Measurements from ENCODE around the gene CHST12. TPM values are rescaled to one million over a fixed set of nuclear protein-coding genes. Genes with fewer than 3 reads are reported as not detected.
"Not testable (repeated sequence)": the region's sequence is repeated elsewhere in the genome, so short reads cannot be mapped to it uniquely, and the experiment has no call there.

The CHST12 gene
- total and polyA plus RNA-seq, 2 donors, result 3.6 to 29.6 TPM

DNA sequence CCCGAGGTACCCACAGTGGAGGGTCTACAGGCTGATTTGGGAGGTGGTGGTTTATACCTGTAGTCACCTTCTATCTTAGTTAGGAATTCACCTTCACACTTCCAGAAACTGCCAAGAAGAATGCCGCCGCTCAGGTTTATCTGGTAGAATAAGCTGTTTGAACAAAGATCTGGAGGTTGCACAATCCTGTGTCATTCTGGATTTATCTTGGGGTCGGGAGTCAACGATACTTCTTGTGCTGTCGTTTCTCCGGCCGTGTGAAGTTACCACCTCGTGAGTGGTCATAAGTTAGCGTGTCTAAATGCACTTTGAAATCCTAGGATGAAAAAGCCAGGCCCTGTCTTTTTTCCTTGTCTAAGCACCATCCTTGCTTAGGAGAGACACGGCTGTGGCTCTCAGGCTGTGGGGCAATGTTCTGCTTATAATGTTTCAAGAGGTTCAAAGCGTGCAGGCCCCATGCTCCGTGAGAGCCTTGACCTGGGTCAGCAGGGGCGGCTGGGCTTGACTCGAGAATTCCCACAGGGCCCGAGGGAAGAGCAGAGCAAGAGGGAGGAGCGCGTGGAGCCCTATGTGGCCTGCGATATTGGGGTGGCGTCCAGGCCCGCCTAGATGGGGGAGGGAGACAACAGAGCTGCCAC is 37.3 kb downstream of the CHST12 start:
- 78% methylated on average over 21 of the region's 21 CpGs for WGBS

DNA sequence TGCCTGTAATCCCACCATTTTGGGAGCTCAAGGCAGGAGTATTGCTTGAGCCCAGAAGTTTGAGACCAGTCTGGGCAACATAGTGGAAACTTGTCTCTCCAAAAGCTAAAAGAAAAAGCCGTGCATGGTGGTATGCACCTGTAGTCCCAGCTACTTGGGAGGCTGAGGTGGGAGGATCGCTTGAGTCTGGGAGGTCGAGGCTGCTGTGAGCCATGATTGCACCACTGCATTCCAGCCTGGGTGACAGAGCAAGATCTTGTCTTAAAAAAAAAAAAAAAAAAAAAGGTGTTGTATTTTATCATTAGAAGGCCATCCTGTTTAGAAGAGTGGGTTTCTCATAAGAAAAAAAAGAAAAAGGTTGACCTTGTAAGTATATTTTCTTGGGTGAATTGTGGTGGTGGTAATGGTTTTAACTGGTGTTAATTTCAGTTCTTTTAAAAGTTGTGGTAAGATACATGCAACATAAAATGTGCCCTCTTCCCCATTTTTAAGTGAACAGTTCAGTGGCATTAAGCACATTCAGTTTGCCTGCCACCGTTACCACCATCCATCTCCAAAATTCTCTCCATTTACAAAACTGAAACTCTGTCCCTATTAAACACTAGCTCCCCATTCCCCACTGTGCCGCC is 38.1 kb downstream of the CHST12 start:
- no peak overlapping the region for H3K27ac ChIP-seq (ENCODE audit: low read depth)
- H3K36me3 ChIP-seq (ENCODE audit: insufficient read depth), result no peaks in the 10 kb centered on the region
- WGBS, result 96% methylated on average over 5 of the region's 5 CpGs
- H3K4me3 ChIP-seq (ENCODE audit: low read depth, low read length), result no peak overlapping the region
- DNase-seq (ENCODE audit: extremely low spot score), result no peak
- no peaks in the 10 kb centered on the region for H3K4me1 ChIP-seq (ENCODE audit: insufficient read depth)

More for the DNA sequence above, 37.3 kb downstream of the CHST12 start:
- H3K27ac ChIP-seq (ENCODE audit: low read depth), result no peak overlapping the region
- H3K36me3 ChIP-seq (ENCODE audit: insufficient read depth), result no peaks in the 10 kb centered on the region
- no peak overlapping the region for H3K4me3 ChIP-seq (ENCODE audit: low read depth, low read length)
- peak; percentile 74 for DNase-seq (ENCODE audit: extremely low spot score)
- no peaks in the 10 kb centered on the region for H3K4me1 ChIP-seq (ENCODE audit: insufficient read depth)

DNA sequence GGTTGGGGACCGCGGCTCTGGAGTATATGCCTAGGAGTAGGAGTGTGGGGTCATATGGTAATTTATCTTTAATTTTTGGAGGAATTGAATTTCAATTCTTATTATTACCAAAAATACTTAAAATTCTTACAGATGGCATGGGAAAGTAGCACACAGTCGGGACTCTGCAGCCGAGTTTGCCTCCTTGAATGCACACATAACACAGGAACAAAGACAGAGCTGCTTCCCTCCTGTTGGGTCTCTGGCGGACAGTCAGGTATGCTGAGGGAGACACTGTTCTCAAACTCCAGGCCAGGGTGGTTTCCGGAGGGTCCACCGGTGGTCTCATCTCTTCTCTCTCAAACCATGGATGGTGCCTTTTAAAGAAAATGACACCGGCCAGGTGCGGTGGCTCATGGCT is 40.1 kb downstream of the CHST12 start:
- DNase-seq (ENCODE audit: extremely low spot score), result no peak
- Histone ChIP-seq H3K27ac (ENCODE audit: low read depth) (no peak overlapping the region), H3K36me3 (ENCODE audit: insufficient read depth) (no peaks in the 10 kb centered on the region), H3K4me3 (ENCODE audit: low read depth, low read length) (no peak overlapping the region), H3K4me1 (ENCODE audit: insufficient read depth) (no peaks in the 10 kb centered on the region)
- 97% methylated on average over 9 of the region's 9 CpGs for WGBS

DNA sequence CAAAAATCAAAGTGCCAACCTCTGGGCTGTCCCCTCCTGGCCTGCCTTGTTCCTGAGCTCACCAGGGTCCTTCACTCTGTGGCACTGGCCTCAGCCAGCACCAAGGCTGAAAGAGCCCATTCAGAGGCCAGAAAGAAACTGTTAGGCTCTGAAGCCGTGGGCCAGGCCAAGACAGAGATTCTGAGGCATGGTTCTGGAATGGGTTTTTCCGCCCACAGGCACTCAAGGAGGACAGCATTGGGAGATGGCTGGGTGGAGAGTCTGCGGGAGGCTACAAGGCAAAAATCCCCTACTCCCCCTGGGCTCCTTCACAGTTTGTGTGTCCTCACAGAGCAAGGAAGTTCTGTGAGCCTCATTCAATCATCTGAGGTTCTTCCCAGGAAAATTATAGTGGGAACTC is 41.1 kb downstream of the CHST12 start:
- H3K27ac ChIP-seq (ENCODE audit: low read depth), result no peak overlapping the region
- DNase-seq (ENCODE audit: extremely low spot score), result no peak
- no peak overlapping the region for H3K4me3 ChIP-seq (ENCODE audit: low read depth, low read length)
- 69% methylated on average over 3 of the region's 3 CpGs for WGBS
- no peaks in the 10 kb centered on the region for H3K4me1 ChIP-seq (ENCODE audit: insufficient read depth)
- H3K36me3 ChIP-seq (ENCODE audit: insufficient read depth), result no peaks in the 10 kb centered on the region

DNA sequence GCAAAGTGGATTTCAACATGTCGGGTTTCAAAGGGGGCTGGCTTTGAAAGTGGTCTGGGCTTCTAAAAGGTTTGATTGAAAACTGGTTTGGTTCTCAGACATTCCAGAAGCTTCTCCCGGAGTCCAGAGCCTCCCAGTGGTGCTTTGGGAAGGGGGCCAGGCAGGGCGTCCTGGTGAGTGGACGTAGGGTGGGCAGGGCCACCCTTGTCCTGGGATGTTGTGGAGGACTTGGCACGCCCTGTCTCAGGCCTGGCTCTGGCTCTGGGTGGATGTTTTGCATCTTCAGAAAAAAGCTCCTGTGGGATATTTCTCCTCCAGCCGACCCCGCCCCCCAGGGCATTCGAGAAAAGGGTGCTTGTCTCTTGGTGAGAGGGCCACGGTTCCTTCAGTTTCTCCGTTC is 41.6 kb downstream of the CHST12 start:
- 77% methylated on average over 10 of the region's 10 CpGs for WGBS
- H3K27ac ChIP-seq (ENCODE audit: low read depth), result no peak overlapping the region
- no peaks in the 10 kb centered on the region for H3K36me3 ChIP-seq (ENCODE audit: insufficient read depth)
- no peak for DNase-seq (ENCODE audit: extremely low spot score)
- H3K4me3 ChIP-seq (ENCODE audit: low read depth, low read length), result no peak overlapping the region
- no peaks in the 10 kb centered on the region for H3K4me1 ChIP-seq (ENCODE audit: insufficient read depth)

DNA sequence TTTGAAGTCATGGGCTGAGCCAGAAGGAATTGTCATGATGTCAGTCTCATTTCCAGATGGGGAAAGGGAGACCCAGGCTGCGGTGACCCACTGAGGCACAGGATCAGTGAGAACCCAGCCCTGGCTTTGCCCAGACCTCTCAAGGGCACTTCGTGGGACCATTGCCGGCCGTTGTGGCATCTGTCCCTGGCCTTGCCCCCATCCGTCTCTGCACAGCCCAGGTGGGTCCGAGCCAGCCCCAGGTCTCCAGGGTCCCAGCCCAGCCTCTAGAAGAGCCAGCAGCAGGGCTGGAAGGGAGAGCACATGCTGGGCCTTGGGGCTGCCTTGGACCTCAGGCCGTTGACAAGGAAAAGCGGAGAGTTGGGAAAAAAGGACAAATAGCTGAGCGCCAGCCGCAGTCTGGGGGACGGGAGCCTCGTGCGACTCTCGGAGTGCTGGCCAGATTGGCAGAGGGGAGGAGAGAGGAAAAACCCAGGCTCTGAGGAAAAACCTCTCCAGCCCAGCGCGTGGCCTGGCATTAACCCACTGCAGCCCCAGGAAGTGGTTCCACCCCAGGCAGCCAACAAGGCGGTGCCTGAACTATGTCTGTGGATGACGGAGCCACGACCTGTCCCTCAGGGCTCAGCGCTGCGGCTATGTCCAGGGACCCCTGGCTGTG is 42.6 kb downstream of the CHST12 start:
- H3K27ac ChIP-seq (ENCODE audit: low read depth), result no peak overlapping the region
- no peaks in the 10 kb centered on the region for H3K4me1 ChIP-seq (ENCODE audit: insufficient read depth)
- DNase-seq (ENCODE audit: extremely low spot score), result no peak
- H3K36me3 ChIP-seq (ENCODE audit: insufficient read depth), result no peaks in the 10 kb centered on the region
- H3K4me3 ChIP-seq (ENCODE audit: low read depth, low read length), result no peak overlapping the region
- 87% methylated on average over 21 of the region's 21 CpGs for WGBS

DNA sequence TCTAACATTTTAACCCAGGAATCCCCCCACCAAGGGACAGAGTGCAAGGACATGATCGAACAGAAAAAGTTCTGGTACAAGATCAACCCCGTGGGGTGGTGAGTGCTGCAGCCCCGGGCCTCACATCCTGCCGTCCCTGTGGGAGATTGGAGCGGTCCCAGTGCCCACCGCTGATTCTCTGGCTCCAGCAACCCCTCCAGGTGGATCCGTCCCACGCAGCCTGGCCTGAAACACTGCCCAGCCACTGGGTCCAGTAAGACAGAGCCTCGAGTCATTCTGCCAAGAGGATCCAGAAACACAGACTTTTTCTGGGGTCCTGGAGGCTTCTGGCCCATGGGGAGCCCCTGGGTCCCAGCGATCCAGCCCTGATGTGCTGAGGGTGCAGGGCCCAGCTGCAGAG is 43.3 kb downstream of the CHST12 start:
- no peaks in the 10 kb centered on the region for H3K36me3 ChIP-seq (ENCODE audit: insufficient read depth)
- H3K4me3 ChIP-seq (ENCODE audit: low read depth, low read length), result no peak overlapping the region
- no peak for DNase-seq (ENCODE audit: extremely low spot score)
- 75% methylated on average over 10 of the region's 10 CpGs for whole genome bisulfite sequencing
- H3K27ac ChIP-seq (ENCODE audit: low read depth), result no peak overlapping the region
- H3K4me1 ChIP-seq (ENCODE audit: insufficient read depth), result no peaks in the 10 kb centered on the region

DNA sequence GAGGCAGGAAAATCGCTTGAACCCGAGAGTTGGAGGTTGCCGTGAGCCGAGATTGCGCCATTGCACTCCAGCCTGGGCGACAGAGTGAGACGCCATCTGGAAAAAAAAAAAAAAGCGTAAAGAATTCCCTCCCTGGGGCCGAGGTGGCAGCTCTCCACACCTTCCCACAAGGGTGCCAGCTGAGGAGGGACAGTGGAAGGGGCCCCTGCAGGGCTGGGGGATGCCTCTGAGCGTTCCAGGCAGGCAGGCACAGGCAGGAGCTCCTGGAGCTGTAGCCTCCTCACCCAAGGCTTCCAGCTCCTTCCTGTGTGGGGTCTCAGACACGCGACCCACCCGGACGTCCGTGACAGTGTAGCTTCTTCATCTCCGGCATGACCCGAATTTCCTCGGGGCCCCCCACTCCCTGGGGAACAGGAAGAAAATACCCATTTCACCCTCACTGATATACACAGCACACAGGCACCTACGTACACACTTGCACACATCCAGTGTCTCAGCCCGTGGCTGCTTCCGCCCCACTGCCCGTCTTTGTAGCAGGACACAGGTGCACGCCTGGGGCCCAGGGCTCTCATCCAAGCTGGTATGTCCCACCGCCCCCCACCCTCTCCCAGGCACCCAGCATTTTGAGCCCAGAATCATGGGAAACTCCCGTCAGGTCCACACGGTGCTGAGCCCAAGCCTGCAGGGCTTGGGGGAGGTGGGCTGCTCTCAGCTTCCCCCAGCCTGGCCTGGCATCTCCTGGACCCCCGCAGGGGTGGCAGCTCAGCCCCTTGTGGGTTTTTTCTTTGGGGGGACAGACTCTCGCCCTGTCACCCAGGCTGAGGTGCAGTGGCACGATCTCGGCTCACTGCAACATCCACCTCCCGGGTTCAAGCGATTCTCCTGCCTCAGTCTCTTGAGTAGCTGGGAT is 47.0 kb downstream of the CHST12 start:
- Histone ChIP-seq H3K4me3 (ENCODE audit: low read depth, low read length) (no peak overlapping the region), H3K36me3 (ENCODE audit: insufficient read depth) (no peaks in the 10 kb centered on the region), H3K4me1 (ENCODE audit: insufficient read depth) (no peaks in the 10 kb centered on the region), H3K27ac (ENCODE audit: low read depth) (no peak overlapping the region)
- WGBS, result 65% methylated on average over 32 of the region's 32 CpGs
- no peak for DNase-seq (ENCODE audit: extremely low spot score)

DNA sequence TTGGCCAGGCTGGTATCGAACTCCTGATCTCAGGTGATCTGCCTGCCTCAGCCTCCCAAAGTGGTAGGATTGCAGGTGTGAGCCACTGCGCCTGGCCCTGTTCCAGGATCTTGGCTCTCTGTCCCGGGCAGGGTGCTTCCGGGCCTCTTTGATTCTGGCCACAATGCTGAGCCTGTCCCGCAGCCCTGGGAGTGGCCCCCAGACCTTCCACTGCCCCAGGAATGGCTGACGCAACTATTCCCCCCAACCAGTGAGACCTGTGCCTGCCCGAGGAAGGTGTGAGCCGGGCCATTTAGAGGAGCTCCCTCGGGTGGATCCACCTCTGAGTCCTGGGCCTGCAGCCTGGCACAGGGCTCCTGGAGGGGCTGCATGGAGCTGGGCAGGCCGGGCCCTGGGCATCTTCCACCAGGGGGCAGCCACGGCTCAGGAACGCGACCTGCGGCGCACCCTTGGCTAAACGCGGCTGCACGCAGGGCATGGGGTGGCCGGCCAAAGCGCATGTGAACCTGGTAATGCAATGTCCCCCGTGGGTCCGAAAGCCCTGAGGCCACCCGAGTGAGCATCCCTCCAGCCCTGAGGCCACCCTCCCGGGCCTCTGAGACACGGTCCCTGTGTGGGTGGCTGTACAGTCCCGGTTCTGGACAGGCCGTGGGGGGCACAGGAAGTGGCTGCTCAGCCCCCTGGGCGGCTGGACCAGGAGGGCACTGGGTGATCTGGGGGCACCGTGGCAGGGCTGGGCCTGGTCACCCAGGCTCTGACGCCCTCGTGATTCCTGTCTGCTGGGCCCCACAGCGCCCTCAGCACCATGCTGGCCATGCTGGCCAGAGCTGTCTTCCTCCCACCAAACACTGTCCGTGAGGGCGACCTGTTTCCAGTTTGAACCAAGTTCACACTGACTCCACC is 48.0 kb downstream of the CHST12 start:
- WGBS, result 16% methylated on average over 34 of the region's 34 CpGs
- H3K36me3 ChIP-seq (ENCODE audit: insufficient read depth), result no peaks in the 10 kb centered on the region
- DNase-seq (ENCODE audit: extremely low spot score), result no peak
- H3K4me3 ChIP-seq (ENCODE audit: low read depth, low read length), result peak overlapping the region; percentile 8
- H3K4me1 ChIP-seq (ENCODE audit: insufficient read depth), result no peaks in the 10 kb centered on the region
- H3K27ac ChIP-seq (ENCODE audit: low read depth), result no peak overlapping the region

DNA sequence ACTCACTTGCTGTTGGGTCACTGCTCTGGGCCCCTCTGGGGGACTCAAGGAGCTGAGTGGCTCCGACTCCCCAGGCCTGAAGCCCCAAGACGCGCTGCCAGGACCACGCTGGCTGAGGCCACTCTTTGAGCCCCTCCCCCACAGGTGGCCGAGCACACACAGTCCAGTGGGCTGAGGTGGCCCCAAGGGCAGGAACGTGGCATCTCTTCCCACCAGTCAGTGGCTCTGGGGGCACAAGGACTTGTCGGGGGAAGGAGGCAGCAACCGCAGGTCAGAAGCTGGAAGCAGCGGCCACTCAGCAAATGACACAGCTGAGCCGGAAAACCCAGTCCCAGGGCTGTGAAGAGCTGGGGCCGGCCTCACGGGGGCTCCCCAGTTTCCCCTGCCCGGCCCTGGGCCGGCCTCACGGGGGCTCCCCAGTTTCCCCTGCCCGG is 48.7 kb downstream of the CHST12 start:
- H3K27ac ChIP-seq (ENCODE audit: low read depth), result no peak overlapping the region

DNA sequence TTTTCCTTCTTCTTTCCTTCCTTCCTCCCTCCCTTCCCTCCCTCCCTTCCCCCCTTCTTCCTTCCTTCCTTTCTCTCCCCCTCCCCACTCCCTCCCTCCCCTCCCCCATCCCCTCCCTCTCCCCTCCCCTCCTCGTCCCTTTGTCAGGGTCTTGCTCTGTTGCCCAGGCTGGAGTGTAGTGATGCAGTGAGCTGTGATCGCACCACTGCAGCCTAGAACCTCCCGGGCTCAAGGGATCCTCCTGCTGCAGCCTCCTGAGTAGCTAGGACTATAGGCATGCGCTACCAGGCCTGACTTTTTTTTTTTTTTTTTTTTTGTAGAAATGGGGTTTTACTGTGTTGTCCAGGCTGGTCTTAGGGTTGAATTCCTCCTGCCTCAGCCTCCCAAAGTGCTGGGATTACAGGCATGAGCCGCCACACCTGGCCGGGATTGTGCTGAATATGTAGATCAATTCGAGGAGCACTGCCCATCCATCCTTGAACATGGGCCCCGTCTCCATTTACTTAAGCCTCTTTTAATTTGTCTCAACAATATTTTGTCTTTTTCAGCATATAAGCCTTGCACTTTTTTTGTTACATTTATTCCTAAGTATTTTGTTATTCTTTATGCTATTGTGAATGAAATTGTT is 49.3 kb downstream of the CHST12 start:
- Histone ChIP-seq H3K4me3 (ENCODE audit: low read depth, low read length) (no peak overlapping the region), H3K27ac (ENCODE audit: low read depth) (no peak overlapping the region), H3K4me1 (ENCODE audit: insufficient read depth) (no peaks in the 10 kb centered on the region), H3K36me3 (ENCODE audit: insufficient read depth) (no peaks in the 10 kb centered on the region)
- 86% methylated on average over 8 of the region's 8 CpGs for WGBS
- no peak for DNase-seq (ENCODE audit: extremely low spot score)

More for the DNA sequence above, 48.7 kb downstream of the CHST12 start:
- 43% methylated on average over 16 of the region's 16 CpGs for WGBS
- Histone ChIP-seq H3K36me3 (ENCODE audit: insufficient read depth) (no peaks in the 10 kb centered on the region), H3K4me3 (ENCODE audit: low read depth, low read length) (peak overlapping the region; percentile 8), H3K4me1 (ENCODE audit: insufficient read depth) (no peaks in the 10 kb centered on the region)
- DNase-seq (ENCODE audit: extremely low spot score), result no peak

DNA sequence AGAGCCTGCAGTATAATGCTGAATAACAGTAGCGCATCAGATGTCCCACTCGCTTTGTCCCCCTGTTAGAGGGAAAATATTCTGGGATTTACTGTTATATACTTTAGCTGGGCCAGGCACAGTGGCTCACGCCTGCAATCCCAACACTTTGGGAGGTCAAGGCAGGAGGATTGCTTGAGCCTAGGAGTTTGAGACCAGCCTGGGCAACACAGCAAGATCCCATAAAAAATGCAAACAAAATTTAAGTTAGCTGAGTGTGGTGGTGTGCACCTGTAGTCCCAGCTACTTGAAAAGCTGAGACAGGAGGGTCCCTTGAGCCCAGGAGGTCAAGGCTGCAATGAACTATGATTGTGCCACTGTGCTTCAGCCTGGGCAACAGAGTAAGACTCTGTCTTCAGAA is 50.4 kb downstream of the CHST12 start:
- not testable (repeated sequence) for H3K4me3 ChIP-seq (ENCODE audit: low read depth, low read length); H3K27ac ChIP-seq (ENCODE audit: low read depth); H3K4me1 ChIP-seq (ENCODE audit: insufficient read depth); DNase-seq (ENCODE audit: extremely low spot score); H3K36me3 ChIP-seq (ENCODE audit: insufficient read depth)
- 97% methylated on average over 3 of the region's 3 CpGs for WGBS
